Stimulated activated CD4-positive, alpha-beta T cell treated with anti-CD3 and anti-CD28 coated beads, Interleukin-4, amount 100 ng/mL, for 24 hours (primary cell): ENCODE data around the gene ENDOV.

Experiments used
- DNase-seq: peaks from one replicate; pipeline ENCODE4 v3.0.0-alpha.2; 2020

The ENDOV gene

GRCh38 chr17:80414803-80415625, at the start of gene ENDOV:
Gene ENDOV, plus strand, starts transcription at chr17:80415167. Its CDS starts 28 bp downstream, at chr17:80415195.
- peak; percentile 94 for DNase-seq

- DNase-seq, result no peak
Measured at GRCh38 chr17:80365983-80366382, 49.0 kb upstream of the ENDOV start.

- DNase-seq, result no peak
Measured at GRCh38 chr17:80367503-80367902, 47.5 kb upstream of the ENDOV start.

GRCh38 chr17:80371196-80371595, 43.8 kb upstream of the ENDOV start:
- no peak for DNase-seq

- DNase-seq, result no peak
Measured at GRCh38 chr17:80372456-80372855, 42.5 kb upstream of the ENDOV start.

- DNase-seq, result no peak
Measured at GRCh38 chr17:80372922-80373570, 41.9 kb upstream of the ENDOV start.

- no peak for DNase-seq
Measured at GRCh38 chr17:80374039-80374731, 40.8 kb upstream of the ENDOV start.

- DNase-seq, result no peak
Measured at GRCh38 chr17:80374732-80375585, 40.0 kb upstream of the ENDOV start.

GRCh38 chr17:80376531-80376930, 38.4 kb upstream of the ENDOV start:
- no peak for DNase-seq

GRCh38 chr17:80377798-80378197, 37.2 kb upstream of the ENDOV start:
- DNase-seq, result no peak

- DNase-seq, result no peak
Measured at GRCh38 chr17:80379348-80379747, 35.6 kb upstream of the ENDOV start.

GRCh38 chr17:80380068-80380467, 34.9 kb upstream of the ENDOV start:
- no peak for DNase-seq

- no peak for DNase-seq
Measured at GRCh38 chr17:80380555-80381002, 34.4 kb upstream of the ENDOV start.

GRCh38 chr17:80381416-80381923, 33.5 kb upstream of the ENDOV start:
- no peak for DNase-seq

GRCh38 chr17:80382446-80382845, 32.5 kb upstream of the ENDOV start:
- no peak for DNase-seq

- no peak for DNase-seq
Measured at GRCh38 chr17:80382956-80383355, 32.0 kb upstream of the ENDOV start.

- DNase-seq, result no peak
Measured at GRCh38 chr17:80384078-80384960, 30.6 kb upstream of the ENDOV start.

- DNase-seq, result no peak
Measured at GRCh38 chr17:80385046-80385445, 29.9 kb upstream of the ENDOV start.

GRCh38 chr17:80386341-80386740, 28.6 kb upstream of the ENDOV start:
- no peak for DNase-seq

- DNase-seq, result no peak
Measured at GRCh38 chr17:80387071-80387470, 27.9 kb upstream of the ENDOV start.

- DNase-seq, result no peak
Measured at GRCh38 chr17:80388175-80388574, 26.8 kb upstream of the ENDOV start.
